ENCODE results near the gene NPC1L1. TPM values are rescaled to one million over a fixed set of nuclear protein-coding genes. Genes with fewer than 3 reads are reported as not detected.
"Not testable (repeated sequence)": the region's sequence is repeated elsewhere in the genome, so short reads cannot be mapped to it uniquely, and the experiment has no call there.

The NPC1L1 gene
- total RNA-seq, 1 experiment from 2014 or later = not detected

GRCh38 chr7:44555350-44555749, 14.2 kb upstream of the NPC1L1 start:
- no peaks in the 10 kb centered on the region for H3K27me3 ChIP-seq (ENCODE audit: control insufficient read depth, insufficient read depth, low read length)

GRCh38 chr7:44552473-44553005, 11.4 kb upstream of the NPC1L1 start:
- not testable (repeated sequence) for H3K4me3 ChIP-seq (ENCODE audit: insufficient read depth, low read depth, low read length); DNase-seq; H3K36me3 ChIP-seq (replicated peaks; ENCODE audit: control insufficient read depth, insufficient read depth, low read length); H3K27me3 ChIP-seq (ENCODE audit: control insufficient read depth, insufficient read depth, low read length)

More at GRCh38 chr7:44555350-44555749, 14.2 kb upstream of the NPC1L1 start:
- Histone ChIP-seq H3K4me3 (ENCODE audit: insufficient read depth, low read depth, low read length) (no peak overlapping the region), H3K36me3 (replicated peaks; ENCODE audit: control insufficient read depth, insufficient read depth, low read length) (no peaks in the 10 kb centered on the region)
- no peak for DNase-seq

- H3K36me3 ChIP-seq (replicated peaks; ENCODE audit: control insufficient read depth, insufficient read depth, low read length) = no peaks in the 10 kb centered on the region
- DNase-seq = no peak
These were observed 8.3 kb upstream of the NPC1L1 start for GRCh38 chr7:44549457-44549856.

GRCh38 chr7:44548893-44549292, 7.8 kb upstream of the NPC1L1 start:
- Histone ChIP-seq H3K27me3 (ENCODE audit: control insufficient read depth, insufficient read depth, low read length) (no peaks in the 10 kb centered on the region), H3K36me3 (replicated peaks; ENCODE audit: control insufficient read depth, insufficient read depth, low read length) (no peaks in the 10 kb centered on the region), H3K4me3 (ENCODE audit: insufficient read depth, low read depth, low read length) (no peak overlapping the region)
- DNase-seq = no peak

More at GRCh38 chr7:44549457-44549856, 8.3 kb upstream of the NPC1L1 start:
- H3K4me3 ChIP-seq (ENCODE audit: insufficient read depth, low read depth, low read length) = no peak overlapping the region
- no peaks in the 10 kb centered on the region for H3K27me3 ChIP-seq (ENCODE audit: control insufficient read depth, insufficient read depth, low read length)

GRCh38 chr7:44547536-44548231, 6.6 kb upstream of the NPC1L1 start:
- Histone ChIP-seq H3K36me3 (replicated peaks; ENCODE audit: control insufficient read depth, insufficient read depth, low read length) (no peaks in the 10 kb centered on the region), H3K4me3 (ENCODE audit: insufficient read depth, low read depth, low read length) (no peak overlapping the region), H3K27me3 (ENCODE audit: control insufficient read depth, insufficient read depth, low read length) (no peaks in the 10 kb centered on the region)
- DNase-seq = no peak

GRCh38 chr7:44541876-44542610, 913 bp upstream of the NPC1L1 start:
- Histone ChIP-seq H3K36me3 (replicated peaks; ENCODE audit: control insufficient read depth, insufficient read depth, low read length) (no peaks in the 10 kb centered on the region), H3K27me3 (ENCODE audit: control insufficient read depth, insufficient read depth, low read length) (no peaks in the 10 kb centered on the region), H3K4me3 (ENCODE audit: insufficient read depth, low read depth, low read length) (no peak overlapping the region)
- no peak for DNase-seq

- no peaks in the 10 kb centered on the region for H3K36me3 ChIP-seq (replicated peaks; ENCODE audit: control insufficient read depth, insufficient read depth, low read length)
- no peaks in the 10 kb centered on the region for H3K27me3 ChIP-seq (ENCODE audit: control insufficient read depth, insufficient read depth, low read length)
- no peak overlapping the region for H3K4me3 ChIP-seq (ENCODE audit: insufficient read depth, low read depth, low read length)
- no peak for DNase-seq
These were observed 520 bp downstream of the NPC1L1 start for GRCh38 chr7:44540592-44541027.

GRCh38 chr7:44539669-44540506, 1.2 kb downstream of the NPC1L1 start:
- DNase-seq = no peak
- Histone ChIP-seq H3K4me3 (ENCODE audit: insufficient read depth, low read depth, low read length) (no peak overlapping the region), H3K36me3 (replicated peaks; ENCODE audit: control insufficient read depth, insufficient read depth, low read length) (no peaks in the 10 kb centered on the region), H3K27me3 (ENCODE audit: control insufficient read depth, insufficient read depth, low read length) (no peaks in the 10 kb centered on the region)

- Histone ChIP-seq H3K4me3 (ENCODE audit: insufficient read depth, low read depth, low read length) (no peak overlapping the region), H3K36me3 (replicated peaks; ENCODE audit: control insufficient read depth, insufficient read depth, low read length) (no peaks in the 10 kb centered on the region), H3K27me3 (ENCODE audit: control insufficient read depth, insufficient read depth, low read length) (no peaks in the 10 kb centered on the region)
- DNase-seq = no peak
These were observed 2.1 kb downstream of the NPC1L1 start for GRCh38 chr7:44538798-44539668.

- Histone ChIP-seq H3K36me3 (replicated peaks; ENCODE audit: control insufficient read depth, insufficient read depth, low read length) (no peaks in the 10 kb centered on the region), H3K27me3 (ENCODE audit: control insufficient read depth, insufficient read depth, low read length) (no peaks in the 10 kb centered on the region), H3K4me3 (ENCODE audit: insufficient read depth, low read depth, low read length) (no peak overlapping the region)
- DNase-seq = no peak
These were observed 2.9 kb downstream of the NPC1L1 start for GRCh38 chr7:44538093-44538797.

GRCh38 chr7:44537442-44537841, 3.7 kb downstream of the NPC1L1 start:
- Histone ChIP-seq H3K36me3 (replicated peaks; ENCODE audit: control insufficient read depth, insufficient read depth, low read length) (no peaks in the 10 kb centered on the region), H3K4me3 (ENCODE audit: insufficient read depth, low read depth, low read length) (no peak overlapping the region), H3K27me3 (ENCODE audit: control insufficient read depth, insufficient read depth, low read length) (no peaks in the 10 kb centered on the region)
- DNase-seq = no peak

GRCh38 chr7:44536090-44536489, 5.0 kb downstream of the NPC1L1 start:
- no peak for DNase-seq
- H3K4me3 ChIP-seq (ENCODE audit: insufficient read depth, low read depth, low read length) = no peak overlapping the region
- no peaks in the 10 kb centered on the region for H3K36me3 ChIP-seq (replicated peaks; ENCODE audit: control insufficient read depth, insufficient read depth, low read length)
- H3K27me3 ChIP-seq (ENCODE audit: control insufficient read depth, insufficient read depth, low read length) = no peaks in the 10 kb centered on the region

- Histone ChIP-seq H3K4me3 (ENCODE audit: insufficient read depth, low read depth, low read length) (no peak overlapping the region), H3K27me3 (ENCODE audit: control insufficient read depth, insufficient read depth, low read length) (no peaks in the 10 kb centered on the region), H3K36me3 (replicated peaks; ENCODE audit: control insufficient read depth, insufficient read depth, low read length) (no peaks in the 10 kb centered on the region)
- DNase-seq = no peak
These were observed 5.6 kb downstream of the NPC1L1 start for GRCh38 chr7:44535348-44536064.
